ENCODE data around the gene HTT-AS.

The HTT-AS gene

DNA sequence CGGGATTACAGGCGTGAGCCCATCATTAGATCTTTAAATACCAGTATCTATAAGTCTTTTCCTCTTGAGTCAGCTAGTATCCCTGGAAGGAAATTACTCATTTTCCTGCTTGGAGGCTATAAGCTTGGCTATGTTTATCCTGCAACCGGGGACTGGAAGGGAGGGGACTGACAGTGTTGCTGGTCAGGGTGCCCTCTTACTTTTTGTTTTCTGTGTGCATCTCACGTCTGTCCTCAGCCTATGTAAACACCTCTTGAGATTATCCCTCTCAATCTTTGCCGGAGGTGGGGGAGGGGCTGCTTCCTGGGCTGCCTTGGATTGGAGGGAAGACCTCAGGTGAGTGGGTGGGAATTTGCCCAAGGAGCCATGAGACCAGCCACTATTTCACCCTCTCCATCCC lies 37.1 kb upstream of the HTT-AS start:
- TF ChIP-seq, protein P1, sequence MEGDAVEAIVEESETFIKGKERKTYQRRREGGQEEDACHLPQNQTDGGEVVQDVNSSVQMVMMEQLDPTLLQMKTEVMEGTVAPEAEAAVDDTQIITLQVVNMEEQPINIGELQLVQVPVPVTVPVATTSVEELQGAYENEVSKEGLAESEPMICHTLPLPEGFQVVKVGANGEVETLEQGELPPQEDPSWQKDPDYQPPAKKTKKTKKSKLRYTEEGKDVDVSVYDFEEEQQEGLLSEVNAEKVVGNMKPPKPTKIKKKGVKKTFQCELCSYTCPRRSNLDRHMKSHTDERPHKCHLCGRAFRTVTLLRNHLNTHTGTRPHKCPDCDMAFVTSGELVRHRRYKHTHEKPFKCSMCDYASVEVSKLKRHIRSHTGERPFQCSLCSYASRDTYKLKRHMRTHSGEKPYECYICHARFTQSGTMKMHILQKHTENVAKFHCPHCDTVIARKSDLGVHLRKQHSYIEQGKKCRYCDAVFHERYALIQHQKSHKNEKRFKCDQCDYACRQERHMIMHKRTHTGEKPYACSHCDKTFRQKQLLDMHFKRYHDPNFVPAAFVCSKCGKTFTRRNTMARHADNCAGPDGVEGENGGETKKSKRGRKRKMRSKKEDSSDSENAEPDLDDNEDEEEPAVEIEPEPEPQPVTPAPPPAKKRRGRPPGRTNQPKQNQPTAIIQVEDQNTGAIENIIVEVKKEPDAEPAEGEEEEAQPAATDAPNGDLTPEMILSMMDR (IDR thresholded peaks at IDR 0.05; ENCODE audit: low read depth, low read length) = no peak
- peak; percentile 80 to 81 for DNase-seq (ENCODE audit: low read depth in 2 of 2)
- no peak overlapping the region for H3K4me3 ChIP-seq (replicated peaks in 1 of 2; ENCODE audit: low read depth in 2 of 2, low read length in 2 of 2)

DNA sequence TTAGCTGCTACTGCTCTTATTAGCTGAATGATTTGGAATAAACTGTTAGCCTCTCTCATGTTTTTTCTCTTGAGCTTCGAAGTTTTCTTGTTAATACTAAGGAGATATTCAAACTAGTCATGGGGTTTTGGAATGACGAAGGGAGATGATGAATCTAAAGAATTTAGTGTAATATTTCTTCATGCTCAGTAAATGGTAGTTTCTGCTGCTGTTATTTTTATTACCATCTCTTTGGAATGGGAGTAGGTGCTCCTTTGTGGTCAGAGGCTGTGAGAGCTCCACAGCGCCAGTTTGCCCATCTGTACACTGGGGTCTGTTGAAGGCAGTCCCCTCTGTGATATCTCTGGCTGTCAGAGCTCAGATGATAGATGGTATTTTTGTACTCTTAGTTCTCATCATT lies 33.9 kb upstream of the HTT-AS start:
- no peak overlapping the region for H3K4me3 ChIP-seq (replicated peaks in 1 of 2; ENCODE audit: low read depth in 2 of 2, low read length in 2 of 2)
- DNase-seq (ENCODE audit: low read depth in 2 of 2) = peak in 1 of 2 donors; percentile 69
- TF ChIP-seq, protein P1 (IDR thresholded peaks at IDR 0.05; ENCODE audit: low read depth, low read length) = no peak

DNA sequence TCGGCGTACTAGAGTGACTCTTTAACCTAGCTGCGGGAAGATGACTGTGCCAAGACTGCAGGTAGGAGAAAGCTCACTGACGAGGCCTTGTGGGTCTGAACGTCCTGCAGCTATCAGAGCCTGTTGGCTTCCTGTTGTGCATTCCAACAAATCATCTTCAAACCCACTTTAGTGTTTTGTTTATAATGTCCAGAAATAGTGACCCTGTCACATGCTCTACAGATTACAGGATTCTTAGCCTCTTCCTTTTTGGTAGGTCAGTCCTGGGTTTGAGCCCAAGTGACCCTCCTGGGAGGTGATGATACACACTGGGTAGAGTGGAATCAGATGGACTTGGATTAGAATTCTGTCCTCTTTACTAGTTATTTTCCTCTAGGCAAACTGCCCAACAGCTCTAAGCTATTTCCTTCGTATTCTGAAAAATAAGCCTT lies 33.4 kb upstream of the HTT-AS start:
- H3K4me3 ChIP-seq (replicated peaks in 1 of 2; ENCODE audit: low read depth in 2 of 2, low read length in 2 of 2) = no peak overlapping the region
- TF ChIP-seq, protein P1 (IDR thresholded peaks at IDR 0.05; ENCODE audit: low read depth, low read length) = no peak
- DNase-seq (ENCODE audit: low read depth in 2 of 2) = peak in 1 of 2 donors; percentile 51

DNA sequence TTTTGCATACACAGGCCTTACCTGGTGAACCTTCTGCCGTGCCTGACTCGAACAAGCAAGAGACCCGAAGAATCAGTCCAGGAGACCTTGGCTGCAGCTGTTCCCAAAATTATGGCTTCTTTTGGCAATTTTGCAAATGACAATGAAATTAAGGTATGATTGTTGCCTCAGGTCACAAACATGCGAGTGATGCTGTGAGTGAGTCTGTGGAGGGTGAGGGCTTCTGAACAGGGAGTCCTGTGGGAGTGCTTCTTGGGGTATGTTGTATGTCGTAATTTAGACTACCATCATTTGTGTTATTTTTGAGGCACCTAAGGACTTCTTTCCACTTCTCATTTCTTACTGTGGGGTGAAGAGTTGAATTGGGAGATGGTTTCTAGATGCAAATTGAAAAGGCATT lies 32.9 kb upstream of the HTT-AS start:
- TF ChIP-seq, protein P1 (IDR thresholded peaks at IDR 0.05; ENCODE audit: low read depth, low read length) = no peak
- DNase-seq (ENCODE audit: low read depth in 2 of 2) = peak in 1 of 2 donors; percentile 37
- H3K4me3 ChIP-seq (replicated peaks in 1 of 2; ENCODE audit: low read depth in 2 of 2, low read length in 2 of 2) = no peak overlapping the region

DNA sequence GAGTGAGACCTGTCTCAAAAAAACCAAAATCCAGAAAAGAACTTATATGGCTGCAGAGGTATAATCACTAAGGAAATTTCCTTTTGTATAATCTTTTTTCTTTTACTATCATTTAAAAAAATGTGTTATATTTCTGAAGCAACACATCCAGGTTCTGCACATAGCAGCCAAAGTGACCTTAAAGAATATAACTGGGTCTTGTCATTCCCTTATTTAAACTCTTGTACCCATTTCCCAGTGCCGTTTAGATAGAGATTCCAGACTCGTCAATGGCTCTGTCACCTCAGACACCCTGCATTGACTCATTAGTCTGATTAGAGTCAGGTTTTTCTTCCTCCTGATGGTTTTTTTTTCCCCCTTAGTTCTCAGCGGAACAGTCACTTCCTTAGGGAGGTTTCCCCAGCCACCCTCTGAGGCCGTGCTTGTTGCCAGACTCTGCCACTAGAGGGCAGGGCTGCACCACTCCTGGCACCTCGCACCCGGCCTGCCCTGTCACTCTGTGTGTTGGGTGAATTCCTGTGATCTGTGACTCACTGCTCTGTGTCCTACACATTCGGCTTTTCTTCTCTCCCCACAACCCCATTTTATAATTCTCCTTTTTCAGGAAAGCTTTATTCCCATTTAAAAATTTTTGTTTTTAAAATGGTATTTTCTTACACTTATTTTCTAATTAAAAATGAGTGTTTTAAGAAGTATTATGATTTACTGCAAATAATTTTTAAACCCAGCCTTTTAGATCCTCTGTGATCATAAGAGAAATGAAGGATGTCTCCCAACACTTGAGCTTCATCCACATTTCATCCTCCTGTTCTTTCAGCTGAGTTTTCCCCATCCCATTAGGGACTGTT lies 32.2 kb upstream of the HTT-AS start:
- peak; percentile 91 to 94 for DNase-seq (ENCODE audit: low read depth in 2 of 2)
- TF ChIP-seq, protein P1 (IDR thresholded peaks at IDR 0.05; ENCODE audit: low read depth, low read length) = peak; percentile 97
- no peak overlapping the region for H3K4me3 ChIP-seq (replicated peaks in 1 of 2; ENCODE audit: low read depth in 2 of 2, low read length in 2 of 2)

DNA sequence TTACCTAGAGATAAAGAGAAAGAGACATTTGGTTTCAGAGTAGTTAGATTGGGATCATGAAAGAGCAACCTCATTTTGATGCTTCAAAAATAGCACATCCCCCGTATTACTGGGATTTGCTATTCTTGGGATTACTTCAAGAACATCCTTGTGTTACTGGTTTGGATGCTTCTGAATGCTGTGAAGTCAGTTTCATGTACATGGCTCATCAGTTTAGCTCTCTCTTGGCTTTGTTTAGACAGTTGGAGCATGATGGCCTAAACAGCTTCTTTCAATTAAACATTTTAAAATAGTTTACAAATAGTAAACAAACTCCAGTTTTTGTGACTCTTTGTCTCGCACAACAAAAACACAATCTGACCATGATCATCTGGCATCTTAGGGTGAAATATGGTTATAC lies 24.0 kb upstream of the HTT-AS start:
- TF ChIP-seq, protein P1 (IDR thresholded peaks at IDR 0.05; ENCODE audit: low read depth, low read length) = no peak
- H3K4me3 ChIP-seq (replicated peaks in 1 of 2; ENCODE audit: low read depth in 2 of 2, low read length in 2 of 2) = no peak overlapping the region
- no peak for DNase-seq (ENCODE audit: low read depth in 2 of 2)

Data from cardiac fibroblast (primary cell).